SKM-1 treated with dmso at 0.1 percent for 144 hours (cell line): ENCODE data around the gene AIRE.
"Not testable (repeated sequence)": the region's sequence is repeated elsewhere in the genome, so short reads cannot be mapped to it uniquely, and the experiment has no call there.

ENCODE experiments used
- DNase-seq: peaks from one replicate; lab custom pipeline; 2025; ENCODE audit not compliant: unreplicated experiment; lab: John Stamatoyannopoulos, UW

AIRE gene

GRCh38 chr21:44265734-44266270 is 19.9 kb upstream of the AIRE start:
- no peak for DNase-seq

DNA sequence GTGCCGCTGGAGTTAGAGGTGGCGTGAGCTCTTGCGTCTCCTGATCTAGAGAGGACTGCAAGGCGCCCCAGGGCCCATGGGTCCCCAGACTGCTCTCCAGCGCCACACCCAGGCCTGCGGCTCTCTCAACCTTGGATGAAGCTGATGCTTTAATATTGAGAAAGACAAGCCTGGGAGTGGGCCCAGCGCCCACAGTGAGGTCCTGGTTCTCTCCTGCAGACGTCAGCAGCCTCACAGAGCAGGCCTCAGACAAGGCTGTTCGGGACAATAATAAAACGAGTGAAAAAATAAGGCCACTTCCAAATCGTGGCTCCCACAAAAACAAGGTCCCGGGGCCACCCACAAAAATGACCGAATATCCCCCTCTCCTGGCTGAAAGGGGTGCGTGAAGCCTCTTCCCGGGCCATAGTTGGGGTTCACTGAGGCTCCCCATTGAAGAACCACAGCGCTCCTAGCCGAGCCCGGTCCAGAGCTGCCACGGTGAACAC is 18.0 kb upstream of the AIRE start:
- no peak for DNase-seq

DNA sequence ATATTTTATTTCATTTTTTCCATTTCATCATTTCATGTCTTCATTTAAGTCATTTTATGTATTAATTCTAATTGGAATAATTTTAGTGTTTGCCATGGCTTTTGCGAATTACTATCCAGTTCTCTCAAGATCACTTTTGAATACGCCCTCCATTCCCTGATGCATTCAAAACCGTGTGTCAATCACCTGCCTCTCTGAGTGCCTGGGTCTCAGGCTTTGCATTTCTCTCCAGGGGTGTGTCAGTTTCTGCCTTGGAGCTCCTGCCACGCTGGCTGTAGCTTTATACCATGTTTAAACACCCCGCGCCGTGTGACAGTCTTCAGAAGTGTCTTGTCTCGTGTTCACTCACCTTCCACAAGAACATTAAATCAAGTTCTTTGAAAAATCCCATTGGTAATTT is 16.6 kb upstream of the AIRE start:
- DNase-seq = no peak

DNA sequence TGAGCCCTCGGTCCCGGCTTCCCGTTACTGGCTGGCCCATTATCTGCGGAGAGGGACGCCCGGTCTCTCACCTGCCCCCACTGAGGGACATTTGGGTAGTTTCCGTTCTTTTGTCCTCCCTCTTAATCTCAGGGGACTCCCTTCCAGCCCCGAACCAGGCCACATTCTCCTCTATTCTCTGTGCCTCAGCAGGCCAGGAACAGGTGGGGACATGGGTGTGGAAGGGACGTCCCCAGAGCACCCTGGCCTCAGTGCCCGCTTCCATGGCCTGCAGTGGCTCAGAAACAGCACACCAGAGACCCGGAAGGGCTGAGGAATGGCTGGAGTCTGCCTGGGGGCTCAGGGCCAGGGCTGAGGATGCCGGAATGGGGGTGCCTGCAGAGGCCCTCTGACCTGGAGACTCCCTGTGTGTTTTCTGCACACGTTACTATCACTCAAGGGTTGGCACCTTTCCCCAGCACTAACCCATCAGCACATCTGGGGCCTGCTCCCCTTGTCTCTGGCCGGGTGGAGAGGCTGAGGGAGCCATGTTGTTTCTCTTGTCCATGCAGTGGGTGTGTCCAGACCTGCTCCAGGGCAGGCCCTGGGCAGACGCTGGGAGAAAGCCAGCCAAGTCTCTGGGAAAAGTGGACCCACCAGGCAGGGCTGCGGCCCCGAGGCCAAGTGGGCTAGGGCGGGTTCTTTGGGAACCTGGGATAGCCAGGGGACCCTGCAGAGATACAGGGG is 14.0 kb upstream of the AIRE start:
- DNase-seq = no peak

DNA sequence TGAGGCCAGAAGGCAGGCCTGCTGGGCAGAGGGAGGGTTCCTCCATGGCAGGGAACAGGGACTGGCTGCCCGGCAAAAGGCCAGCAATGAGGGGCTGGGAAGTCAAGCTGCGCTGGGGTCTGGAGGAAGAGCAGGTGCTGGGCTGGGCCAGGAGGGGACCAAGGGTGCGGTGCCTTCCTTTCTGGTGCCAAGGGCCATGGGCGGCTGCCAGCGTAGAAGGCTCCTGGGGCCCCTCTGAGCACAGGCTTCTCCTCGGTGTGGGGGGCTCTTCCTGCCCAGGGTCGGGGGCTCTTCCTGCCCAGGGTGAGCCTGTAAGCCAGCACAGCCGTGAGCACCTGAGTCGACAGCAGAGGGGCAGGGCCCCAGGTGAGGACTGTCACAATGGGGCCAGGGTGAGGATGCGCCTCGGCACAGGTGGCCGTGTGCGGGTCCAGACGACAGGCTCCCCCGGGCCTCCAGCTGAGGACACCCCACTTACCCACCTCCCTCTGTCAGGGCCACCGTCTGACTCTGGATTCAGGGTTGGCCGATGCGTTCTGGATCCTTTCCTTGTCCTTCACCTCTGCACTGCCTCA is 13.3 kb upstream of the AIRE start:
- no peak for DNase-seq

- DNase-seq = no peak
Observed at GRCh38 chr21:44273046-44273445, 12.6 kb upstream of the AIRE start.

GRCh38 chr21:44275041-44275440 is 10.6 kb upstream of the AIRE start:
- DNase-seq = no peak

DNA sequence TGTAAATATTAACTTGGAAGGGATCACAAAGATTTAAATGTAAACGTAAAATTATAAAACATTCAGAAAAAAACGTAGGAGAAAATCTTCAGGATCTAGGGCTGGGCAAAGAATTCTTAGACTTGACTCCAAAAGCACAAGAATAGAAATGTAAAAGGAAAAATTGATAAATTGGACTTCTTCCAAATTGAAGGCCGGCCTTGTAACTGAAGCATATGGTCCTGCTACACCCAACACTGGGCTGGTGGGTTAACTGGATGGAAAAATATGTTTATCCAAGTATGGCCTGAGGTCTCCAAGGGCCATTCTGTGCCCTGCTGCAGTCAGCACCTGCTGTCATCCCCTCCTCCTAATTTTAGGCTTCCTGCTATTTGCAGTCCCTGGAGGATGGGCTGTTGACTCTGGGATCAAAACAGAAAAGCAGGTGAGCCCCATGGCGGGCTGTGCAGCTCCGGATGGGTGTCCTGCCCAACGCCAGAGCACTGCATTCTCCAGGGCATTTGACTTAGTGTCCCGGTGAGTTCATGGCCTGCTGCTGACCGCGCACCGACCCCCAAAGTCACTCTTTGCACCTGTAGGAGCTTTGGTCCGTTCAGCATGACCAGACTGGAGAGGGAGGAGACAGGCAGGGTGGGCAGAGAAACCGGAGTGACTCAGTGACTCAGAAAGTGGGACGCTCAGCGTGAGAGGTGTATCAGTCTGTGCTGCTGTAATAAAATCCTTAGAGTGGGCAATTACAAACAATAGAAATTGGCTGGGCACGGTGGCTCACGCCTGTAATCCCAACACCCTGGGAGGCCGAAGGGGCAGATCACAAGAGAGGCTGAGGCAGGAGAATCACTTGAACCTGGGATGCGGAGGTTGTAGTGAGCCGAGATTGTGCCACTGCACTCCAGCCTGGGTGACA is 6.1 kb upstream of the AIRE start:
- no peak for DNase-seq

DNA sequence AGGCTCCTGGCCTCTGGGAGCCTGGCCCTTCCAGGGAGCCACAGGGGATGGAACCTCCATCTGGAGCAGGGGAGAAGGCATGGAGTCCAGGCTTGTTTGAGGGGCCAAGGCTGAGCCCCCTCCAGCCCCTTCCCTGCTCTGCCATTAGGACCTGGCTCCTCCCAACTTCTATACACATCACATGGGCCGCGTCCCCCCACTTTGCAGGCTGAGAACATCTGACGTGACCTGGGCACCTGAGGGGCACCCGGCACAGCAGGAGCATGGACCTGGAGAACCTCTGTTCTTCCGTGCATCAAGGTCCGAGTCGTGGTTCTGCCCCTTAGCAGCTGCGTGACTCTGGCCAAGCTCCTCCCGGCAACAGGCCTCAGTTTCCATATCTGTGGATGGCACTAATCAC is 3.9 kb upstream of the AIRE start:
- no peak for DNase-seq

DNA sequence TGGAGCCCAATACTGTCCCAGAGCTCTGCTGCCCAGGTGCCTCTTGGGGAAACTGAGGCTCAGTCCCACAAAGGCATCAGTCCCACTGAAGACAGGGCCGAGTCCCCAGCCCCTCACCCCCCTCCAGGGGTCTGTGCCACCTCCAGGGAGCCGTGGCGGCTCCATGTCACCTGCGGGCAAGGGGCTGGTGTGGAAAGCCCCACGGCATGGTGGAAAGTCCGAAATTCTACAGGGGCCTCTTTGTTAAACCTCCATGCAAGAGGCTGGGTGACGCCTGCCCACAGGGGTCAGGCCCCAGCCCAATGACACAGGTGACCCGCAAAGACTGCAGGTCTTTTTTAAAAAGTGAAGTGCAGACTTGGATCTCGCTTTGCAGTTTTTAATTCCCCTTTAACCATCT is 3.3 kb upstream of the AIRE start:
- DNase-seq = no peak

DNA sequence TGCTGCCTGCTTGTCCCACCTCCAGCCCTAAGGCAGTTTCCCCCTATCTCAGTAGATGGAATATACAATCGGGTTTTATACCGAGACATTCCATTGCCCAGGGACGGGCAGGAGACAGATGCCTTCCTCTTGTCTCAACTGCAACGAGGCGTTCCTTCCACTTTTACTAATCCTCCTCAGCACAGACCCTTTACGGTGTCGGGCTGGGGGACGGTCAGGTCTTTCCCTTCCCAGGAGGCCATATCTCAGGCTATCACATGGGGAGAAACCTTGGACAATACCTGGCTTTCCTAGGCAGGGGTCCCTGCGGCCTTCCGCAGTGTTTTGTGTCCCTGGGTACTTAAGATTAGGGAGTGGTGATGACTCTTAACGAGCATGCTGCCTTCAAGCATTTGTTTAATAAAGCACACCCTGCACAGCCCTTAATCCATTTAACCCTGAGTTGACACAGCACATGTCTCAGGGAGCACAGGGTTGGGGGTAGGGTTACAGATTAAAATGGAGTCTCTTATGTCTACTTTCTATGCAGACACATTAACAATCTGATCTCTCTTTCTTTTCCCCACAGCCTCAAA is 2.4 kb upstream of the AIRE start:
- not testable (repeated sequence) for DNase-seq

DNA sequence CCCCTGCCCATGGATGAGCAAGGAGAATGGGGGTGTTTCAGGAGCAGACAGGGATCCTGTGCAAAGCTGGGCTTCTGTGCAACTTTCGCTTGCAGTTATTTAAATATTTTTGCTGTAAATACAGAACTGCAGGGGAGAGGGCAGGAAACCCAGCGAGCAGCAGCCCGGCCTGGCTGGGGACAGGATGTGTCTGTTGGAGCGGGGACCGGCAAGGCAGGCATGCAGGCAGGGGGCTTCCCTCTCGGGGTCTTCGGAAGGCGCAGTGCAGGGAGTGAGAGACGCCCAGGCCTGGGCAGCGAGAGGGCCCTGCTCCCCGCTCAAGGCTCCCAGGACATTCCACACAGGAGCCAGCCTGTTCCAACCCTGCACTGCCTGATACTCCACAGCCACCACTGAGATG is 1.7 kb upstream of the AIRE start:
- no peak for DNase-seq

DNA sequence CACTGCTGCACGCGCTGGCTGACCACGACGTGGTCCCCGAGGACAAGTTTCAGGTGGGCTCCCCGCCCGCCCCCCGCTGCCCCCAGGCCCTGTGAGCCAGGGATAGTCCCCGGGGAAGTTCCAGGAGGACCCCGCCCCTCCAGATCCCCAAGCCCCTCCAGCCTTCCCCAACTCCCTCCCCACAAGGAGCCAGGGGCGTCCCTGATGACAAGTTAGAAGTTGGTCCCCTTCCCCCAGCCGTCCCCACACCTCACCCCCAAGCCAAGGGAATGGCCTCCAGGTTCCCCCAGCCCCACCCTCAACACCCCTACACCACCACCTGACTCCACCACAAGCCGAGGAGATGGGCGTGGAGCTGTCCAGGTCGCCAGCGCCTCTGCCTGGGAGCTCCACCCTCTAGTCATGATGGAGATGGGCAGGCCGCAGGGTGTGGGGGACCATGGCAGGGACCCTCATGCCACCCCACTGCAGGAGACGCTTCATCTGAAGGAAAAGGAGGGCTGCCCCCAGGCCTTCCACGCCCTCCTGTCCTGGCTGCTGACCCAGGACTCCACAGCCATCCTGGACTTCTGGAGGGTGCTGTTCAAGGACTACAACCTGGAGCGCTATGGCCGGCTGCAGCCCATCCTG is 525 bp downstream of the AIRE start:
- no peak for DNase-seq

DNA sequence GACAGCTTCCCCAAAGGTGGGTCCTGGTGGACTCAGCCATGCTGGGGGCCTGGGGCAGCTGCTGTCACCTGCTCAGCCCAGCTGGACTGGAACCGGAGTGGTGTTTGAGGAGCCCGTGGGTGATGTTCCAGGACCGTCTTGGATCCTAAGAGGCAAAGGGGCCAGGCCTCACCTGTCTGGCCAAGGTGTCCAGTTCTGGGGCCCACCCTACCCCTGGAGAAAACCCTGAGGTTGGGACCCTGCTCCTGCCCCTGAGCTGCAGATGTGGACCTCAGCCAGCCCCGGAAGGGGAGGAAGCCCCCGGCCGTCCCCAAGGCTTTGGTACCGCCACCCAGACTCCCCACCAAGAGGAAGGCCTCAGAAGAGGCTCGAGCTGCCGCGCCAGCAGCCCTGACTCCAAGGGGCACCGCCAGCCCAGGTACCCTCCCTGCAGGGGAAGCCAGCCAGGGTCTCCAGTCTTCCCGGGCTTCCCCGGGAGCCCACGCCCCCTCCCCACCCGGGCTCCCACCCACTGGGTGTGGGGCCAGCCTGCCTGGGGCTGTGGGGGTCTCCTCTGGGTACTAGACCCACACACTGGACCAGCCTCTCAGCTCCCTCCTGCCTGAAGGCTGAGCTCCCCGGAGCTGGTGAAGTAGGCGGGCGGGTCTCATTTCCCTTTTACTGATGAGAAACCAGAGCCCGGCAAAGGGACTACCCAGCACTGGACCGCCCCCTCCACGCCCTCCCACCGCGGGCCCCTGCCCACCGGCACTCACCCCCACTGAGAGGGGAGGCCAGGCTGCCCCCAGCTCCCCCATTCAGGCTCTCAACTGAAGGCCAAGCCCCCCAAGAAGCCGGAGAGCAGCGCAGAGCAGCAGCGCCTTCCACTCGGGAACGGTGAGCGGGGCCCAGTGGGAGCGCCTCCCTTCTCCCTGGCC is 1.3 kb downstream of the AIRE start:
- DNase-seq = no peak

DNA sequence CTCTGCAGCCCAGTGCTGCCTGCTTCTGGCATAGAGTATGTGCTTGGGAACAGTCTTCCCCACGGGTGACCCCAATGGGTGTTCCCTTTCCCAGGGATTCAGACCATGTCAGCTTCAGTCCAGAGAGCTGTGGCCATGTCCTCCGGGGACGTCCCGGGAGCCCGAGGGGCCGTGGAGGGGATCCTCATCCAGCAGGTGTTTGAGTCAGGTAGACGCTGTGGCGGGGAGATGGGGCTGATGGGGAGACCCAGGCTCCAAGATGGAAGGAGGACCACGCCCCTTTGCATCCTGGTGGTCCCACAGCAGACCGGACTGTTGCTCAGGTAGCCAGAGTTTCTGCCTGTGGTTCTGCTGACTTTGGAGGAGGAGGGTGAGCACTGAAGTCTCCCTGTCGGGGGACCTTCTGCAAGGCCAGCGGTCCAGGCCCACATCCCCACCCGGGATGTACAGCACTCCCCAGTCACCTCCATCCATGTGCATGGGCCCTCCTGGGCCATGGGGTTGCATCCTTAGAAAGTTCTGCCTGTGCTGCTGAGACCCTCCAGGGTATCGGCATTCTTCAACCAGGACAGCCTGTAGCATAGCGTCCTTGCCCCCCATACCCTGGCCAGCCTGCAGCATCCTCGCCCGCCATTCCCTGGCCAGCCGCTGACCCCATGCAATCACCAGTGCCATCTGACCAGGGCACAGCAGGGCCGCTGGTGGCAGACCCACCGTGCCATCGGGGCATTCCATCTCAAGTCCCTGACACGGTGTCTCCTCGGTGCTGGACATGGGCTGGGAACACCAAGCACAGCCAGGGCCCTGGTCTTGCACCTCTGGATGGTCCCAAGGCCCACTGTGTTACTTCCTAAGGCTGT is 2.8 kb downstream of the AIRE start:
- no peak for DNase-seq

DNA sequence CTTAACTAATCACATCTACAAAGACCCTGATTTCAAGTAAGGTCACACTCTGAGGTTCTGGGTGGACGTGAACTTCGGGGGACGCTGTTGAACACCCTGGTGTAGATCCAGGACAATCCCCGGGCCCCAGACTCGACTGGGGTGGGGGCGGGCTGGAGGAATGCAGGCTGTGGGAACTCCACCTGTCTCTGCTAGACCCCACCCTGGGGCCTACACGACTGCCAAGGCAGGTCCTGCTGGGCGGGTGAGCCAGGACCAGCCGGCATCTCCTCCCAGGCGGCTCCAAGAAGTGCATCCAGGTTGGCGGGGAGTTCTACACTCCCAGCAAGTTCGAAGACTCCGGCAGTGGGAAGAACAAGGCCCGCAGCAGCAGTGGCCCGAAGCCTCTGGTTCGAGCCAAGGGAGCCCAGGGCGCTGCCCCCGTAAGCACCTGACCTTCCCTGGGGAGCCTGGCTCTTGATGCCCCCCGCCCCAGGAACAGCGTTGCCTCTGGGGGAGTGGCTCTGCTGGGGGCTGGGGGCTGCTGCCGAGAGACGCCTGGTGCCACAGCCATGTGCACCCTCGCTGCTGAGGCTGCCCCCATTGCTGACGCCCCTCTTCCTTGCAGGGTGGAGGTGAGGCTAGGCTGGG is 3.8 kb downstream of the AIRE start:
- no peak for DNase-seq

DNA sequence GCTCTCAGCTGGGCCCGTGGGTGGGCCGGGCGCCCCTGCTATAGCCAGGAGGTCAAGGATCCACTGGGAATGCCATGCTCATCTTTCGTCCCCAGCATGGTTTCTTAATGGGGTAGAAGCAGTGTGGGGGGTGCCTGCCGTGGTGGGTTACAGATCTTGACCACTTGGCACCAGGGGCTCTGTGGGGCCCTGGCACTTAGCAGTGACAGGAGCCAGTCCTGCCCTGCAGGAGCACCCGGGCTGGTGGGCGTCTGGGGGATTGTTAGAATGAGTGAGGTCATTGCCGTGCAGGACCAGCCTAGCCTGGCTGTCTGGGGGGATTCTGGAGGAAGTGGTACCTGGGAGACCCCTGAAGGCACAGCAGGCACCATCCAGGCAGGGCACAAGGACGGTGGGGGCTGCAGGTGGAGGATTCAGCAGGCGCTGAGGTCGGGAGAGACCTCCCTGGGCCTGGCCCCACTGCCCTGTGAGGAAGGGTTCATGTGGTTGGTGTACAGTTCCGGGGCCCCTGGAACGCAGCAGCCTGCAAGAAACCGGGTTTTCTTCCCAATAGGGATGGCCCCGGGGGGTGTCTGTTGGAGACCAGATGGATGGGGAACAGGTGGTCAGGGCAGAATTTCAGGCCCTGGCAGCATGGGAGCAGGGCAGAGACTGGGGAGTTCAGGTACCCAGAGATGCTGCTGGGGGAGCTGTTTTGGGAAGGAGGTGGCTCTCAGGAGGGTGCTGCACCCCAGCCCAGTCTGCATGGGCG is 4.8 kb downstream of the AIRE start:
- no peak for DNase-seq
